ENCODE data around the gene RNF181.

DNA sequence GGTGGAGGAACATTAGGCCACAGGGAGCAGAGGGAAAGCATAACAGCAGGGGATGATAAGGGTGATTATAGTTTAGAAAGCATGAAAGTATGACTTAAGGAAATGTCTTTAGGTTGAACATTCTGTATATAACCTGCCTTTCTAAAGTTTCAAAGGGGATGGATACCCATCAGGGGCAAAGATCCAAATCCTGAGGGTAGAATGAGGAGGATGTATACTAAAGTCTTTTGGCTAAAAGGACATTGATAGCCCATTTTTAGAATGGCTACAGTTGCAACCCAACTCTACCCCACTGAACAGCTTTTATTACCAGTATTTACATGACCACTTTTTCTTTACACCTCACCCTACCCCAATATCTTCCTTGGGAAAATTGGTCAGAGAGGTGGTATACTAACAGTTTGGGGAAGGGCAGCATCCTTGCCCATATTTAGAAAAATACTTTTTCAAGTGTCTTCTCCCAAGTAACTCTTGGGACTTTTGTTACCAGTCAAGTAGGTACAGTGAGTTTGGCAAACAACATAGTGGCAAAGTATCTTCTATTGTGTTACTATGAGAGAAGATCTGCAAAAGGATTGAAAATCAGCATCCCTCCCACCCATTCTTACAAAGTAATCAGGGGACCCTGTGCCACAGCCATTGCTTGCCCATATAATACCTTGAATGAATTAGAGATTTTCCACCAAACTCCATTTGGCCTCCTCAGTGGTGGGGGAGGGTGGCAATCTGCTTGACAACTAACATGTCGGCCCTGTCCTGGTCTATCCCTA is 48.3 kb upstream of the RNF181 start:
- TF ChIP-seq GATA2 (IDR thresholded peaks at IDR 0.05; ENCODE audit: low read depth, low read length) (no peak), GATA3 (IDR thresholded peaks at IDR 0.05; ENCODE audit: low read depth, low read length) (no peak)
